ENCODE measurements around the gene SYT2. TPM values are rescaled to one million over a fixed set of nuclear protein-coding genes. Genes with fewer than 3 reads are reported as not detected.
"Not testable (repeated sequence)": the region's sequence is repeated elsewhere in the genome, so short reads cannot be mapped to it uniquely, and the experiment has no call there.

Gene SYT2
- total RNA-seq, 1 donor from 2014 or later = 3.1 TPM

DNA sequence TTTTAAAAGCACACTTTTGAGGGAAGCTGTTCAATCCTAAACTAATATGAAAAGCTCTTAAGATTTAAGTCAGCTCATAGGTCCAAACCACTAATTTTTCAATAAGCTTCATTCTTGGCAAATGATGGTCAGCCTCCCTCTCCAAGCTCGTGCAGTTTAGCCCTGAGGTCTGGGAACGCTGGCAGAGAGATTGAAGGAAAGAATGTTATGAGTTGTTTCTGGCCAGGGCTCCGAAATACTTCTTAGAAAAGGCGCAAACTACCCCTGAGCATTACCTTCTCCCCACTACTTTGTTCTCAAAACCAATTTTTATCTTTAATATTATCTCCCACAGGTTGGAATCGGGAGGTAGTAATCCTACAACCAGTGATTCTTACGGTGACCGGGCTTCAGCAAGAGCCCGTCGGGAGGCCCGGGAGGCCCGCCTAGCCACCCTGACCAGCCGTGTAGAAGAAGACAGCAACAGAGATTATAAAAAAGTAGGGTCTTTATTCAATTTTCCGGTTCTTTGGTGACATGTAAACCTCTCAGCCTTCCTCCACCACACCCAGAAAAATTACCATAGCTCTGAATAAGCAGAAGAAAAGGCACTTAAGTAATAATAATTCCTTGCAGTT, 147.7 kb downstream of the SYT2 start:
- Mint-ChIP-seq H3K9me3 (no peaks in the 10 kb centered on the region), H3K36me3 (peaks cover 4% of the 10 kb centered on the region), H3K4me3 (no peak overlapping the region), H3K27me3 (ENCODE audit: low read depth) (no peaks in the 10 kb centered on the region), H3K4me1 (peaks cover 41% of the 10 kb centered on the region), H3K27ac (peak overlapping the region; percentile 47)
- no peak for DNase-seq (ENCODE audit: low spot score in 2 of 2, unreplicated experiment in 2 of 2)
- TF ChIP-seq, protein P1, sequence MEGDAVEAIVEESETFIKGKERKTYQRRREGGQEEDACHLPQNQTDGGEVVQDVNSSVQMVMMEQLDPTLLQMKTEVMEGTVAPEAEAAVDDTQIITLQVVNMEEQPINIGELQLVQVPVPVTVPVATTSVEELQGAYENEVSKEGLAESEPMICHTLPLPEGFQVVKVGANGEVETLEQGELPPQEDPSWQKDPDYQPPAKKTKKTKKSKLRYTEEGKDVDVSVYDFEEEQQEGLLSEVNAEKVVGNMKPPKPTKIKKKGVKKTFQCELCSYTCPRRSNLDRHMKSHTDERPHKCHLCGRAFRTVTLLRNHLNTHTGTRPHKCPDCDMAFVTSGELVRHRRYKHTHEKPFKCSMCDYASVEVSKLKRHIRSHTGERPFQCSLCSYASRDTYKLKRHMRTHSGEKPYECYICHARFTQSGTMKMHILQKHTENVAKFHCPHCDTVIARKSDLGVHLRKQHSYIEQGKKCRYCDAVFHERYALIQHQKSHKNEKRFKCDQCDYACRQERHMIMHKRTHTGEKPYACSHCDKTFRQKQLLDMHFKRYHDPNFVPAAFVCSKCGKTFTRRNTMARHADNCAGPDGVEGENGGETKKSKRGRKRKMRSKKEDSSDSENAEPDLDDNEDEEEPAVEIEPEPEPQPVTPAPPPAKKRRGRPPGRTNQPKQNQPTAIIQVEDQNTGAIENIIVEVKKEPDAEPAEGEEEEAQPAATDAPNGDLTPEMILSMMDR (IDR thresholded peaks at IDR 0.05; ENCODE audit: unreplicated experiment) = no peak

DNA sequence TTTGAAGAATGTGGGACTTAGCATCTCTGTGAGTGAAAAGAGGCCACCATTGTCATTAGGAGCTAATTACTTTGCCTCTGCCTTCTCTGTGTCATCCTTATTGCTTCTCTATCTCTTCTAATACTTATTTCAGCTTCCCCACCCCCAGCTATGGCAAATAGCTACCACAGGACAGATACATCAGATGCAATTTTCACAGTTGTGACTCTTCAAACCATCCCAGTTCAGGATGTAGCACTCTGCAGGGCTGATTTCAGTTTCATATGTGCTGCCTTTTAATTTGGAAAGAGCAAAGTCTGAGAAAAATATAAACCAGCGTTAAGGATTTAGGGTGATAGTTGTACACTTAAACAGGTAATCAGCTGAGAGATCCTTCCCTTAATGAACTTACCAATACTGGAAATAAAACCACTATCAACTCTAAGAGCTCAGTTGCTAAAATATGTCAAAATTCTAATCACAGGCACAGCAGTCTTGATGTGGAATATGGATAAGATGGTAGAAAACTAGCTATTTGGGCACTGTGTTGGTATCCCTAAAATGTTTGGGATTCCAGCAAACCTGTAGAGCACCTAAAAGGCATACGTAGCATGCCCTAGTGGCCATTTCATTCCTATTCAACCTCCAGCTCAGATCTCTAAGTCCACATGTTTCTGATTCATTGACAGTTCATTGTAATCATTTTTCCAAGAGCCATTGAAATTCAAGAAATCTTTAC, 148.4 kb downstream of the SYT2 start:
- Mint-ChIP-seq H3K9me3 (no peaks in the 10 kb centered on the region), H3K36me3 (peaks cover 4% of the 10 kb centered on the region), H3K4me1 (peaks cover 35% of the 10 kb centered on the region), H3K27me3 (ENCODE audit: low read depth) (no peaks in the 10 kb centered on the region), H3K4me3 (no peak overlapping the region), H3K27ac (peak overlapping the region; percentile 47)
- DNase-seq (ENCODE audit: low spot score in 2 of 2, unreplicated experiment in 2 of 2) = no peak
- TF ChIP-seq, protein P1 (IDR thresholded peaks at IDR 0.05; ENCODE audit: unreplicated experiment) = no peak

DNA sequence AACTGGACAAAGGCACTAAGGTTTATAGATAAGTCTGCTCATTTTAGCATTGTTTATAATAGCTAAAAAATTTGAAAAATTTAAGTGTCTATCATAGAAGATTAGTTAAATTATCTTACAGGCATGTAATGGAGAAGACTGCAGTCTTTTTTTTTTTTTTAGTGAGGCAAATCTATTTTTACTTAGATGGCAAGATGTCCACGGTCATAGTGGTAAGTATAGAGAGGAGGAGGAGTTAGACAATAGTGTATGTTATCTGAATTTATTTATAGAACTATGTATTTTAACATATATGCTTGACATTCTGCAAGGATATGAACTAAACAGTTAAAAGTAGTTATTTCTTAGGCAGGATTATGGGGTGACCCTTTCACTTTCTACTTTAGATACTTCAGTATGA, 149.0 kb downstream of the SYT2 start:
- no peak overlapping the region for H3K4me3 Mint-ChIP-seq
- peaks cover 35% of the 10 kb centered on the region for H3K4me1 Mint-ChIP-seq
- DNase-seq (ENCODE audit: low spot score in 2 of 2, unreplicated experiment in 2 of 2) = no peak
- TF ChIP-seq, protein P1 (IDR thresholded peaks at IDR 0.05; ENCODE audit: unreplicated experiment) = no peak
- no peak overlapping the region for H3K27ac Mint-ChIP-seq
- no peaks in the 10 kb centered on the region for H3K9me3 Mint-ChIP-seq
- H3K27me3 Mint-ChIP-seq (ENCODE audit: low read depth) = no peaks in the 10 kb centered on the region
- H3K36me3 Mint-ChIP-seq = peaks cover 4% of the 10 kb centered on the region

DNA sequence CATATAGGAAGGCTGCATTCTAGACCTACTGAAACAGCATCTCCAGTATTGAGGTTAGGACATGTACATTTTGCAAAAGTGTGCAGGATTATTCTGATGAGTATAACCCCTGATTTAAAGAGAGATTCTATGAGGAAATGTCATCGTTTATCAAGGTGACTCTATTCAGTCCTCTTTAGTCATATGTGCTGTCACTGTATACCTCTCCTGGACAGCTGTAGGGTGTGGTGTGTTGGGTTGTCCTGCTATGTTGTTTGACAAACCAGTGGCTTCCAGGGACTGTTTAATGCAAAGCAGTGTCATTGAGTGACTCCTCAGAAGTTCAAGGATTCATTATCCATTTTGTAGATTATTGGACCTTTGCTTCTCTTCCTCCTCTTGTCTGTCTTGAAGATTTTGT, 152.6 kb downstream of the SYT2 start:
- not testable (repeated sequence) for H3K36me3 Mint-ChIP-seq; H3K27me3 Mint-ChIP-seq (ENCODE audit: low read depth); H3K9me3 Mint-ChIP-seq; H3K27ac Mint-ChIP-seq; DNase-seq (ENCODE audit: low spot score in 2 of 2, unreplicated experiment in 2 of 2); H3K4me3 Mint-ChIP-seq
- peaks cover 40% of the 10 kb centered on the region for H3K4me1 Mint-ChIP-seq

DNA sequence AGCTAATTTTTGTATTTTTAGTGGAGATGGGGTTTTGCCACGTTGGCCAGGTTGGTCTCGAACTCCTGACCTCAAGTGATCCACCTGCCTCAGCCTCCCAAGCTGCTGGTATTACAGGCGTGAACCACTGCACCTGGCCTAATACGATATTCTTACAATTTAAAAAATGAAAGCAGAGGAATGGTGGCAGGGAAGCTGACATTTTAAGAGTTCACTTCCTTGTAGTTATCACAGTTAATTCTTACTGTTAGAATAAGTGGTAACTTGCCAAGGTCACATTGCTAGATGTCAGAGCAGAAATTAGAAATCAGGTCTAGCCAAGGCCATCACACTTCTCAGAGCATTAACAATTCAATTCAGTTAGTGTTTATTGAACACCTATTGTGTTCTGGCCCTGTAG, 154.2 kb downstream of the SYT2 start:
- H3K27me3 Mint-ChIP-seq (ENCODE audit: low read depth); H3K9me3 Mint-ChIP-seq; DNase-seq (ENCODE audit: low spot score in 2 of 2, unreplicated experiment in 2 of 2); H3K36me3 Mint-ChIP-seq; H3K4me3 Mint-ChIP-seq; H3K27ac Mint-ChIP-seq: not testable (repeated sequence)
- H3K4me1 Mint-ChIP-seq = peaks cover 45% of the 10 kb centered on the region

DNA sequence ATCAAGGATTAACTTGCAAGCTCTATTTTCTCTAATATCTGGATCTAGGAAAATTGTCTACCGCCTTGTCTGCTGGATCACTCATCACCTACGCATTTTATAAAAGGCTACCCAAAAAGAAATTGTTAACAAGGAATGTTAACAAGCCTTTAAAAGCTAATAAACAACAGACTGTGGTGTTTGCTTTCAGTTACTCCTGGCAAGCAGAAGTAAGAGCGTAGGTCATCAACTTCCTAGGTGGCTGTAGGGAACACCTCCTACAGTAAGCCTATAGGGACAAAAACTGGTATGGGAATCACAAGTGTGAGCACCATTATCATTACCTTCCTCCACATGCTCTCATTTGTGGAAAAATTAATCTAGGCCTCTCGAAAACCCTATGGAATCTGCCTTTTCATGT, 155.6 kb downstream of the SYT2 start:
- H3K27ac Mint-ChIP-seq = peak overlapping the region; percentile 83
- H3K4me1 Mint-ChIP-seq = peaks cover 45% of the 10 kb centered on the region
- H3K4me3 Mint-ChIP-seq; DNase-seq (ENCODE audit: low spot score in 2 of 2, unreplicated experiment in 2 of 2); H3K36me3 Mint-ChIP-seq; H3K9me3 Mint-ChIP-seq; H3K27me3 Mint-ChIP-seq (ENCODE audit: low read depth): not testable (repeated sequence)

DNA sequence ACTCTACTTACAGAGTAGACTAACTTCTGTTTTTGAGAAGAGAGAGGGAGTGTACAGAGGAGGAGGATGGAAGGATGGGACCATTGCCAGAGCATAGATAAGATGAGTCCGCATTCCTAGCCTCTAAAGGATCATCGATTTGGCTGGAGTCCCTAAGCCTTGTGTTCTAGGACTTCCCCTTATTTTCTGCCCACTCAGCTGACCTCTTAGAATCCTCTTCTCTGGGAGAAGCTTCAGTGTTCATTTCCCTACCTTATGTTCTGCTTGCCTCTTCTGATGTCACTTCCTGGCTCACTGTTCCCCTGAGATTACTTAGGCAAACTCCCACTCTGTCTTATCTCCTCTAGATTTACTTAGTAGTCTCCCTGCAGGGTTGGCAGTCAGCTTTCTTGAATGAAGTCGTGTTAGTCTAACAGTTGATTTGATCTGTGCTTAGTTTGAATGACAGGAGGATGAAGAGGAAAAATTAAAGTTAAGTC, 156.7 kb downstream of the SYT2 start:
- Mint-ChIP-seq H3K4me1 (peaks cover 41% of the 10 kb centered on the region), H3K27ac (peak overlapping the region; percentile 84), H3K27me3 (ENCODE audit: low read depth) (no peaks in the 10 kb centered on the region), H3K4me3 (no peak overlapping the region), H3K9me3 (no peaks in the 10 kb centered on the region), H3K36me3 (no peaks in the 10 kb centered on the region)
- TF ChIP-seq, protein P1 (IDR thresholded peaks at IDR 0.05; ENCODE audit: unreplicated experiment) = no peak
- no peak for DNase-seq (ENCODE audit: low spot score in 2 of 2, unreplicated experiment in 2 of 2)

DNA sequence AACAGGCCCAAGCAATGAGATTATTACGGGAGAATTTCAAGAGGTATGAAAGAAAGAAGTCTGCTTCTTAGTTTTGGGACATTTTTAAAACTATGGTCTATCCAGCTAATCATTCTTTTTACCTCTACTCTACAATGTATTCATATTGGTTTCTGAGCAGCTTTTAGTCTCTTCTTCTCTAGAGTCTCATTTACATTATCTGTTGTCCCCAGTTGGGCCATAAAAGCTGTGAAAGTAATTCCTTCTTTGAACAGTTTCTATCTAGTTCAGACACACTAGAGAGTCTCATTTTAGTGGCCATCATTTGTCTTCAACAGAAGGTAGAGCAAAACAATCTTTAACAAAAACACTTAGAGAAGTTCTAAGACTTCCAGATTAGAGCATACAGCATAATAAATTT, 157.2 kb downstream of the SYT2 start:
- peak overlapping the region; percentile 84 for H3K27ac Mint-ChIP-seq
- H3K4me1 Mint-ChIP-seq = peaks cover 41% of the 10 kb centered on the region
- H3K27me3 Mint-ChIP-seq (ENCODE audit: low read depth); DNase-seq (ENCODE audit: low spot score in 2 of 2, unreplicated experiment in 2 of 2); H3K4me3 Mint-ChIP-seq; H3K36me3 Mint-ChIP-seq; H3K9me3 Mint-ChIP-seq: not testable (repeated sequence)

DNA sequence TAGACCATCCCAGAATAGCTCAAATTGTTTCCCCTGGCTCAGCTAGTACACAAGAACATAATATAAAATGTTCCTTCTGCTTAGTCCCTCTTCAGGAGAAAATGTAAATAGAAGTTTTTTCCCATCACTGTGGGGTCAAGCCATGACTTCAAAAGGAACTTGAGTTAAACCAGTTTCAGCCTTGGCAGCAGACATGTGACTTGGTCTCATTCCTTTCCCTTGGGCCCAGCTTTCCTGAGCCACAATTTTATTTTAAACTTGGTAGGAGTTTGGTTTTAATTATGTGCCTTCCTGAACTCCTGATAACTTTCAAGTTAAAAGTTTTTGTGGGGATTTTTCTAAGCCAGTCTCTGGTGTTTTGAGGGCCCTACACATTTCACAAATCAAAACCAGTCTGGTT, 157.6 kb downstream of the SYT2 start:
- peaks cover 42% of the 10 kb centered on the region for H3K4me1 Mint-ChIP-seq
- DNase-seq (ENCODE audit: low spot score in 2 of 2, unreplicated experiment in 2 of 2); H3K9me3 Mint-ChIP-seq; H3K27me3 Mint-ChIP-seq (ENCODE audit: low read depth); H3K36me3 Mint-ChIP-seq; H3K4me3 Mint-ChIP-seq: not testable (repeated sequence)
- peak overlapping the region; percentile 84 for H3K27ac Mint-ChIP-seq
